Neural cell (in vitro differentiated cells): Measurements from ENCODE around the gene MUC12. TPM values are rescaled to one million over a fixed set of nuclear protein-coding genes. Genes with fewer than 3 reads are reported as not detected.

Experiments used
- H2AFZ ChIP-seq: fragments of 200-600, 300-800 bp; sonication (generic), shearing (Covaris generic); 2 replicates; pipeline ENCODE4 v1.6.0; 2014; ENCODE audit warnings: low read depth, mild to moderate bottlenecking, antibody characterized with exemption, low read length, moderate library complexity
- H3F3A ChIP-seq: fragments of 200-600 bp; shearing (Covaris generic); 2 replicates; pipeline ENCODE4 v1.6.1; 2016; ENCODE audit warnings: mild to moderate bottlenecking, moderate library complexity, mixed read lengths, antibody characterized with exemption, low read length; ENCODE audit not compliant: insufficient read depth, poor library complexity, severe bottlenecking
- H3K27ac ChIP-seq: fragments of 200-600, 300-800 bp; sonication (generic), shearing (Covaris generic); 2 replicates; pipeline ENCODE4 v1.5.1; 2014; ENCODE audit warnings: mild to moderate bottlenecking, low read length, moderate library complexity
- H3K27me3 ChIP-seq: fragments of 300-800, 200-600 bp; sonication (generic), shearing (Covaris generic); 2 replicates; pipeline ENCODE4 v1.6.0; 2014; ENCODE audit warnings: mild to moderate bottlenecking, low read depth, low read length, moderate library complexity; ENCODE audit not compliant: insufficient read depth
- H3K36me3 ChIP-seq: fragments of 300-800, 200-600 bp; sonication (generic), shearing (Covaris generic); 2 replicates; pipeline ENCODE4 v1.5.1; 2014; ENCODE audit warnings: mild to moderate bottlenecking, antibody characterized with exemption, low read length, moderate library complexity; ENCODE audit not compliant: insufficient read depth
- H3K4me2 ChIP-seq: fragments of 300-800, 200-600 bp; sonication (generic), shearing (Covaris generic); 2 replicates; pipeline ENCODE4 v1.6.0; 2014; ENCODE audit warnings: mild to moderate bottlenecking, low read length
- H3K4me3 ChIP-seq: fragments of 300-800, 200-600 bp; sonication (generic), shearing (Covaris generic); 2 replicates; pipeline ENCODE4 v1.5.1; 2014; ENCODE audit warnings: mild to moderate bottlenecking, low read length, moderate library complexity
- H3K79me2 ChIP-seq: fragments of 200-600 bp; shearing (Covaris generic); replicated peaks from 2 replicates; pipeline ENCODE4 v1.6.0; 2014; ENCODE audit warnings: mild to moderate bottlenecking, low read length, moderate library complexity; ENCODE audit not compliant: insufficient read depth
- H3K9ac ChIP-seq: fragments of 300-800, 200-600 bp; sonication (generic), shearing (Covaris generic); 2 replicates; pipeline ENCODE4 v1.6.1; 2016; ENCODE audit warnings: mild to moderate bottlenecking, low read length, mixed read lengths
- H3K9me2 ChIP-seq: fragments of 200-600 bp; shearing (Covaris generic); 2 replicates; pipeline ENCODE4 v1.6.1; 2016; ENCODE audit warnings: mild to moderate bottlenecking, low read length, mixed read lengths; ENCODE audit not compliant: insufficient read depth
- H3K9me3 ChIP-seq: fragments of 200-600, 300-800 bp; sonication (generic), shearing (Covaris generic); 2 replicates; pipeline ENCODE4 v1.6.1; 2016; ENCODE audit warnings: mild to moderate bottlenecking, mixed run types, low read length, moderate library complexity, mixed read lengths
- H4K20me1 ChIP-seq: fragments of 200-600 bp; shearing (Covaris generic); 2 replicates; pipeline ENCODE4 v1.6.1; 2016; ENCODE audit warnings: mild to moderate bottlenecking, mixed run types; ENCODE audit not compliant: insufficient read depth
- CTCF ChIP-seq: fragments of 450-650 bp; IDR thresholded peaks from 2 replicates; pipeline ENCODE4 v1.5.1; 2014; ENCODE audit warnings: antibody characterized with exemption, mild to moderate bottlenecking, moderate library complexity; ENCODE audit not compliant: poor library complexity, severe bottlenecking
- EP300 ChIP-seq: fragments of 450-650 bp; conservative IDR thresholded peaks from 2 replicates; pipeline ENCODE4 v1.6.1; 2014; ENCODE audit warnings: antibody characterized with exemption, mild to moderate bottlenecking, moderate library complexity; ENCODE audit not compliant: poor library complexity, severe bottlenecking
- EZH2 ChIP-seq: fragments of 200-600, 300-800 bp; shearing (Covaris generic), sonication (generic); IDR thresholded peaks from 2 replicates; pipeline ENCODE4 v1.6.1; 2014; ENCODE audit warnings: antibody characterized with exemption, low read length, borderline replicate concordance, mild to moderate bottlenecking; ENCODE audit not compliant: insufficient read depth, poor library complexity, severe bottlenecking
- MXI1 ChIP-seq: fragments of 450-650 bp; conservative IDR thresholded peaks from 2 replicates; pipeline ENCODE4 v1.6.1; 2014; ENCODE audit warnings: antibody characterized with exemption, mild to moderate bottlenecking; ENCODE audit not compliant: poor library complexity, severe bottlenecking
- POLR2AphosphoS5 ChIP-seq: IDR thresholded peaks from 2 replicates; pipeline ENCODE4 v1.6.1; 2012
- RAD21 ChIP-seq: fragments of 450-650 bp; conservative IDR thresholded peaks from 2 replicates; pipeline ENCODE4 v1.6.1; 2014; ENCODE audit warnings: antibody characterized with exemption, mild to moderate bottlenecking, moderate library complexity
- REST ChIP-seq: IDR thresholded peaks from 2 replicates; pipeline ENCODE4 v1.6.1; 2012; ENCODE audit warnings: borderline replicate concordance
- SMC3 ChIP-seq: fragments of 450-650 bp; conservative IDR thresholded peaks from 2 replicates; pipeline ENCODE4 v1.6.1; 2014; ENCODE audit warnings: antibody characterized with exemption, mild to moderate bottlenecking, moderate library complexity; ENCODE audit not compliant: poor library complexity
- TAF1 ChIP-seq: IDR thresholded peaks from 2 replicates; pipeline ENCODE4 v1.6.1; 2012; ENCODE audit warnings: low read depth
- polyA plus RNA-seq: library from polyadenylated mRNA; depleted of rRNA; stranded (reverse); fragments of >200 nt; gene quantifications from 2 replicates; pipeline ENCODE4 v1.2.3, GENCODE V29; 2014

MUC12 gene
- polyA plus RNA-seq, 1 donor from 2014 or later = not detected

DNA sequence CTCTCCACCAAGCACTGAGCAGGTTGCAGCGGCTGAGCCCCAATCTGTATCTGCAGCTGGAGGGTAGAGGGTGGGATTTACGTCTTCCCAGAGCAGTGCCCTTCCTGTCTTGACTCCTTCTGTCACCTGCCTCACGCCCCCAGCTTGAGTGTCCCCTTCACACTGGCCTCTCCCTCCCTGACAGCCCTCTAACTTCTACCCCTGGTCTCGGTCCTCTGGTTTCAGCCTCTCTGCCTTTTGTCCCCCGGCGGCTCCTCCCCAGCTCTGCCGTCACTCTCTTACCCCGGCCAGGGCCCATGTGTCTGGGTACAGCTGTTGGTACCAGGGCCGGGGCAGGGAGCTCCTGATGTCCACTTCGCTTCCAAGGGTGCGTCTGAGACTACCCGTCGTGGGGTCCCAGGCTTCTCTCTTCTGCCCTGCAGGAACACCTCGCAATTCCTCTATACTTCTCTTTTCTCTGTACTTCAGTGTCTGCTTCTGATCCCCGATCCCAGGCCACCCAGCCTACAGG, 19.4 kb upstream of the MUC12 start:
- Histone ChIP-seq H4K20me1 (no peaks in the 10 kb centered on the region), H3K27ac (no peak overlapping the region), H3K4me3 (no peak overlapping the region), H3K36me3 (no peaks in the 10 kb centered on the region), H3K9me3 (no peaks in the 10 kb centered on the region), H3K27me3 (no peaks in the 10 kb centered on the region), H3K4me2 (no peak overlapping the region), H3K9ac (no peak overlapping the region), H2AFZ (no peak overlapping the region), H3K79me2 (no peaks in the 10 kb centered on the region), H3F3A (no peaks in the 10 kb centered on the region), H3K9me2 (no peaks in the 10 kb centered on the region)
- no peak for TF ChIP-seq RAD21
- no peak for TF ChIP-seq CTCF
- TF ChIP-seq SMC3 = no peak
- TF ChIP-seq EP300 = no peak
- no peak for TF ChIP-seq TAF1
- TF ChIP-seq POLR2AphosphoS5 = no peak
- no peak for TF ChIP-seq MXI1
- no peak for TF ChIP-seq EZH2
- no peak for TF ChIP-seq REST

DNA sequence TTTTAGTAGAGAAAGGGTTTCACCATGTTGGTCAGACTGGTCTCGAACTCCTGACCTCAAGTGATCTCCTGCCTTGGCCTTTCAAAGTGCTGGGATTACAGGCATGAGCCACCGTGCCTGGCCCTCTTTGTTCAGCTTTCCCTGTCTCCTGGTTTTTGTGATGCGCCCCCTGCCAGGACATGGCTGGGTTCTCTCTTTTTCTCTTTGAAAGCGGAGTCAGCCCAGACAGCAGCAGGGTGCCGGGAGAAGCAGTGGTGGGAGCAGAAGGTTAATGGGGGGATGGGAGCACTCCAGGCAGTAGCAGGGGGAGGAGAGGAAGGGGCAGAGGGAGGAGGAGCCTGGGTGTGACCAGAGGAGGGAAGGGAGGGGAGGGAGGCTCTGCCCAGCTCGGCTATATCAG, 18.2 kb upstream of the MUC12 start:
- no peaks in the 10 kb centered on the region for H3K9me3 ChIP-seq
- H3F3A ChIP-seq = no peaks in the 10 kb centered on the region
- H3K4me2 ChIP-seq = no peak overlapping the region
- no peaks in the 10 kb centered on the region for H3K79me2 ChIP-seq
- no peak for TF ChIP-seq TAF1
- no peak for TF ChIP-seq REST
- no peak for TF ChIP-seq MXI1
- TF ChIP-seq RAD21 = no peak
- TF ChIP-seq SMC3 = no peak
- TF ChIP-seq POLR2AphosphoS5 = no peak
- TF ChIP-seq EZH2 = no peak
- no peak for TF ChIP-seq CTCF
- TF ChIP-seq EP300 = no peak
- H3K27me3 ChIP-seq = no peaks in the 10 kb centered on the region
- no peak overlapping the region for H2AFZ ChIP-seq
- H3K4me3 ChIP-seq = no peak overlapping the region
- no peak overlapping the region for H3K27ac ChIP-seq
- H3K9me2 ChIP-seq = no peaks in the 10 kb centered on the region
- no peaks in the 10 kb centered on the region for H3K36me3 ChIP-seq
- H3K9ac ChIP-seq = no peak overlapping the region
- H4K20me1 ChIP-seq = no peaks in the 10 kb centered on the region
